Measurements from ENCODE around the gene LIN54.
"Not testable (repeated sequence)": the region's sequence is repeated elsewhere in the genome, so short reads cannot be mapped to it uniquely, and the experiment has no call there.

Gene LIN54

GRCh38 chr4:83023599-83023998 is 13.0 kb upstream of the LIN54 start:
- ATAC-seq (replicated peaks); H3K36me3 Mint-ChIP-seq; H3K4me3 Mint-ChIP-seq; H3K27ac Mint-ChIP-seq; H3K27me3 Mint-ChIP-seq; DNase-seq: not testable (repeated sequence)
- H3K9me3 Mint-ChIP-seq: peaks cover 7 to 12% of the 10 kb centered on the region in 2 donors
- peaks cover 6 to 18% of the 10 kb centered on the region in 2 donors for H3K4me1 Mint-ChIP-seq

GRCh38 chr4:83022724-83023450 is 12.3 kb upstream of the LIN54 start:
- H3K36me3 Mint-ChIP-seq: peaks cover 3 to 6% of the 10 kb centered on the region in 2 donors
- H3K9me3 Mint-ChIP-seq: peaks cover 7 to 12% of the 10 kb centered on the region in 2 donors
- no peak overlapping the region for H3K4me3 Mint-ChIP-seq
- H3K27ac Mint-ChIP-seq: peak overlapping the region; percentile 57
- peaks cover 6 to 18% of the 10 kb centered on the region in 2 donors for H3K4me1 Mint-ChIP-seq
- ATAC-seq (replicated peaks) (no peak), DNase-seq (no peak)
- no peaks in the 10 kb centered on the region for H3K27me3 Mint-ChIP-seq

GRCh38 chr4:83019794-83020494 is 9.3 kb upstream of the LIN54 start:
- Mint-ChIP-seq H3K9me3 (peaks cover 0 to under 1% of the 10 kb centered on the region in 2 donors), H3K27ac (no peak overlapping the region), H3K4me3 (no peak overlapping the region), H3K27me3 (no peaks in the 10 kb centered on the region), H3K36me3 (no peaks in the 10 kb centered on the region), H3K4me1 (peaks cover 0 to 1% of the 10 kb centered on the region in 2 donors)
- DNase-seq: no peak
- peak; percentile 49 to 89 for ATAC-seq (replicated peaks)

- DNase-seq (no peak), ATAC-seq (replicated peaks) (no peak)
- peaks cover 0 to 3% of the 10 kb centered on the region in 2 donors for H3K36me3 Mint-ChIP-seq
- H3K27ac Mint-ChIP-seq: peak overlapping the region; percentile 68
- H3K4me1 Mint-ChIP-seq: peaks cover 19 to 27% of the 10 kb centered on the region in 2 donors
- H3K27me3 Mint-ChIP-seq: no peaks in the 10 kb centered on the region
- no peaks in the 10 kb centered on the region for H3K9me3 Mint-ChIP-seq
- H3K4me3 Mint-ChIP-seq: peak overlapping the region; percentile 92 to 100
Measured at GRCh38 chr4:83013902-83014301, 3.3 kb upstream of the LIN54 start.

- no peaks in the 10 kb centered on the region for H3K9me3 Mint-ChIP-seq
Measured at GRCh38 chr4:83013420-83013867, 2.8 kb upstream of the LIN54 start.

GRCh38 chr4:83012687-83013419 is 2.2 kb upstream of the LIN54 start:
- H3K4me1 Mint-ChIP-seq: peaks cover 22 to 27% of the 10 kb centered on the region in 2 donors
- peak; percentile 97 for DNase-seq
- ATAC-seq (replicated peaks): peak; percentile 83 to 89
- H3K4me3 Mint-ChIP-seq: peak overlapping the region; percentile 92 to 100
- H3K36me3 Mint-ChIP-seq: peaks cover 0 to 3% of the 10 kb centered on the region in 2 donors
- no peaks in the 10 kb centered on the region for H3K27me3 Mint-ChIP-seq
- no peaks in the 10 kb centered on the region for H3K9me3 Mint-ChIP-seq
- peak overlapping the region; percentile 95 for H3K27ac Mint-ChIP-seq

More at GRCh38 chr4:83013420-83013867, 2.8 kb upstream of the LIN54 start:
- Mint-ChIP-seq H3K4me1 (peaks cover 19 to 27% of the 10 kb centered on the region in 2 donors), H3K36me3 (peaks cover 0 to 3% of the 10 kb centered on the region in 2 donors), H3K27me3 (no peaks in the 10 kb centered on the region), H3K4me3 (peak overlapping the region; percentile 92 to 100), H3K27ac (peak overlapping the region; percentile 95)
- DNase-seq (no peak), ATAC-seq (replicated peaks) (no peak)

- peak; percentile 29 for DNase-seq
- ATAC-seq (replicated peaks): peak; percentile 22 to 28
- H3K9me3 Mint-ChIP-seq: no peaks in the 10 kb centered on the region
- H3K4me1 Mint-ChIP-seq: peaks cover 22 to 33% of the 10 kb centered on the region in 2 donors
- peak overlapping the region; percentile 93 for H3K27ac Mint-ChIP-seq
- H3K36me3 Mint-ChIP-seq: peaks cover 0 to 3% of the 10 kb centered on the region in 2 donors
- peak overlapping the region; percentile 98 to 100 for H3K4me3 Mint-ChIP-seq
- H3K27me3 Mint-ChIP-seq: no peaks in the 10 kb centered on the region
Measured at GRCh38 chr4:83012200-83012686, 1.6 kb upstream of the LIN54 start.

- Mint-ChIP-seq H3K36me3 (peaks cover 0 to 3% of the 10 kb centered on the region in 2 donors), H3K4me3 (peak overlapping the region; percentile 98 to 100), H3K27me3 (no peaks in the 10 kb centered on the region), H3K4me1 (peaks cover 22 to 33% of the 10 kb centered on the region in 2 donors), H3K27ac (peak overlapping the region; percentile 93), H3K9me3 (no peaks in the 10 kb centered on the region)
- DNase-seq: no peak
- no peak for ATAC-seq (replicated peaks)
Measured at GRCh38 chr4:83011689-83012199, 1.1 kb upstream of the LIN54 start.

GRCh38 chr4:83010111-83010521 is 507 bp downstream of the LIN54 start:
- Mint-ChIP-seq H3K27ac (peak overlapping the region; percentile 99), H3K27me3 (no peaks in the 10 kb centered on the region), H3K4me1 (peaks cover 22 to 33% of the 10 kb centered on the region in 2 donors), H3K36me3 (peaks cover 0 to 3% of the 10 kb centered on the region in 2 donors), H3K4me3 (peak overlapping the region; percentile 98 to 100), H3K9me3 (no peaks in the 10 kb centered on the region)
- ATAC-seq (replicated peaks) (peak in 1 of 2 donors; percentile 7), DNase-seq (no peak)

GRCh38 chr4:83009529-83009928 is 1.1 kb downstream of the LIN54 start:
- H3K9me3 Mint-ChIP-seq: no peaks in the 10 kb centered on the region
- peak overlapping the region; percentile 99 for H3K27ac Mint-ChIP-seq

GRCh38 chr4:83003044-83003791 is 7.4 kb downstream of the LIN54 start:
- not testable (repeated sequence) for DNase-seq; H3K27me3 Mint-ChIP-seq; H3K4me1 Mint-ChIP-seq; H3K27ac Mint-ChIP-seq; H3K9me3 Mint-ChIP-seq; ATAC-seq (replicated peaks); H3K4me3 Mint-ChIP-seq
- H3K36me3 Mint-ChIP-seq: peaks cover 7 to 16% of the 10 kb centered on the region in 2 donors

More at GRCh38 chr4:83009529-83009928, 1.1 kb downstream of the LIN54 start:
- H3K36me3 Mint-ChIP-seq: peaks cover 0 to 3% of the 10 kb centered on the region in 2 donors
- DNase-seq (no peak), ATAC-seq (replicated peaks) (no peak)
- peak overlapping the region; percentile 98 to 100 for H3K4me3 Mint-ChIP-seq
- peaks cover 22 to 33% of the 10 kb centered on the region in 2 donors for H3K4me1 Mint-ChIP-seq
- no peaks in the 10 kb centered on the region for H3K27me3 Mint-ChIP-seq

- Mint-ChIP-seq H3K4me1 (peaks cover 5 to 6% of the 10 kb centered on the region in 2 donors), H3K9me3 (no peaks in the 10 kb centered on the region), H3K36me3 (peaks cover 7 to 17% of the 10 kb centered on the region in 2 donors), H3K27ac (no peak overlapping the region), H3K4me3 (no peak overlapping the region), H3K27me3 (no peaks in the 10 kb centered on the region)
- DNase-seq (no peak), ATAC-seq (replicated peaks) (no peak)
Measured at GRCh38 chr4:83002329-83002728, 8.3 kb downstream of the LIN54 start.

GRCh38 chr4:82998898-82999297 is 11.7 kb downstream of the LIN54 start:
- H3K4me1 Mint-ChIP-seq: peaks cover 5 to 7% of the 10 kb centered on the region in 2 donors
- no peaks in the 10 kb centered on the region for H3K9me3 Mint-ChIP-seq
- DNase-seq (no peak), ATAC-seq (replicated peaks) (no peak)
- no peak overlapping the region for H3K4me3 Mint-ChIP-seq
- H3K27me3 Mint-ChIP-seq: no peaks in the 10 kb centered on the region
- H3K36me3 Mint-ChIP-seq: peaks cover 7 to 20% of the 10 kb centered on the region in 2 donors
- H3K27ac Mint-ChIP-seq: no peak overlapping the region

Data from stimulated activated naive B cell treated with anti-CD40 and anti-IgM and Interleukin-4, amounts not matched to agents 10 μg/mL and 1 μg/mL and 100 μg/mL, for 72 hours (primary cell).